GM12891 (cell line): ENCODE results near the gene TNS3.
A peak's percentile ranks its signal among the peaks of the same experiment; 100 is the strongest.

Experiments
- POLR2A ChIP-seq: IDR thresholded peaks from 2 replicates; pipeline ENCODE4 v1.6.1; 2011; ENCODE audit warnings: low read depth, low read length, control low read depth
- POLR2AphosphoS5 ChIP-seq: IDR thresholded peaks from 2 replicates; pipeline ENCODE4 v1.6.1; 2011; ENCODE audit warnings: low read depth, low read length, control low read depth
- POU2F2 ChIP-seq: IDR thresholded peaks from 2 replicates; pipeline ENCODE4 v1.6.1; 2011; ENCODE audit warnings: low read depth, mild to moderate bottlenecking, control low read depth, low read length, moderate library complexity
- SPI1 ChIP-seq: IDR thresholded peaks from 2 replicates; pipeline ENCODE4 v1.6.1; 2011; ENCODE audit warnings: low read depth, low read length, control low read depth

GRCh38 chr7:47485640-47486435 lies 96.1 kb downstream of the TNS3 start:
- no peak for TF ChIP-seq POLR2A
- no peak for TF ChIP-seq SPI1
- TF ChIP-seq POU2F2: 0 out of 2 replicates have a peak, but pooled peaks have one; percentile 9
- no peak for TF ChIP-seq POLR2AphosphoS5
